CD4-positive, alpha-beta T cell treated with Interleukin-17A for 4 hours (primary cell): Measurements from ENCODE around the gene C1orf216.
"Not testable (repeated sequence)": the region's sequence is repeated elsewhere in the genome, so short reads cannot be mapped to it uniquely, and the experiment has no call there.

Experiments used
- DNase-seq: peaks from one replicate; pipeline ENCODE4 v3.0.0-alpha.2; 2020; ENCODE audit warnings: mixed read lengths

Gene C1orf216, protein sequence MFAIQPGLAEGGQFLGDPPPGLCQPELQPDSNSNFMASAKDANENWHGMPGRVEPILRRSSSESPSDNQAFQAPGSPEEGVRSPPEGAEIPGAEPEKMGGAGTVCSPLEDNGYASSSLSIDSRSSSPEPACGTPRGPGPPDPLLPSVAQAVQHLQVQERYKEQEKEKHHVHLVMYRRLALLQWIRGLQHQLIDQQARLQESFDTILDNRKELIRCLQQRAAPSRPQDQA

DNA sequence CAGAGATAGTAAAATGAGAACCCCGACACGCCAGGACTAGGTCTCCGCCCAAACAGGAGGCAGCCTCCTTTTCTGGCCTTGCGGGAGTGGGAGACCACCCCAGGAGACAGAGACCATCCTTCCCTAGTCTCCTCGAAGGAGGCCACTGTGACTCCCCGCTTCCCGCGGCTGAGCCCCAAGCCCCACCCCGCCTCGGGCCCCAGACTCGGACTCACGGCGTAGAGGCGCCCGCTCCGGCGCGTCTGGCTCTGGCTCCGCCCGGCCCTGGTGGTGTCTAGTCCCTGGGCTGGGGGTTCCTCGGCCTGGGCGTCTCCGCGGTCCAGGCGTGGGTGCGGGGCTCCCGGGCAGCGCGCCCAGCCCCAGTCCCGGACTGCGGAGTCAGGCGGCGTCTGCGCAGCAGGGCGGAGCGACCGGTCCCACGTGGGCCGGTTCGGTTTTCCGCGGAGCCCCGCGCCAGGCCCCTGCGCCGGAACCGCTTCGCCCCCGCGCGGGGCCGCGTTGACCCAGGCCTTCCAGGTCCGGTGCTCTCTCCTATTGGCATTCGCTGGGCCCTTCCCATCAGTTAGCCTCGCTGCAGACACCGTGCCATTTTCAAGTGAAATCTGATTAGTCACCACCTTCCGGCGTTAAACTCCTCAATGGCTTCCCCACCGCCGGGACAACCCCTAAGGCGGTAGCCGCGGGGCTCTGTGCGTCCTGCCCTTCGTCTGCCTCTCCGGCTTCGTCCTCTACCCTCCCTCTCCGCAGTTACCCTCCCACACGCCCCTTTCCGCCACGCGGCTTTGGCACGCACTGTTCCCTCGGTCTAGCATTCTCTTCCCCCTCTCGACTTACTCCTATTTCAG, at the start of gene C1orf216:
TSS of gene C1orf216 (minus strand) at position 393 of the 845 bp plus-strand sequence. CDS start 2,563 bp downstream, outside the sequence.
- peak; percentile 81 for DNase-seq

DNA sequence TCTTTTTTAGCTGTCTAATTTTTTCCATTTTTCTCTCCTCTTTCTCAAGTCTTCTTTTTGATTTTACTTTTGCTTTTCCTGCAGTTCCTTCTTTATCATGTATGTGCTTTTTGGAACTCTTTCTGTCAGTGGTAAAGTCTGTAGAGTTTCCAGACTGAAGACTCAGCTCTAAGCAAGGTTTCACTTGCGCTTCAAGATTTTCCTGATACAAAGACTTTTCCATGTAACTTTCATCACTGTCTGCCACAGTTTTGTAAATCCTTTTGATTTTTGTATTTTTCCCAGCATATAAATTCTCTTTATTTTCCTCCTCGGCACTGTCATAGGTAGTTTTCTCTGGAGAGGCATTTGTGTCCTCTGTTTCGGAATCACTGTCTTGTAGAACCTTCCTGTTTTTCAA, 45.6 kb upstream of the C1orf216 start:
- no peak for DNase-seq

- DNase-seq = no peak
Measured at GRCh38 chr1:35763201-35763600, 44.5 kb upstream of the C1orf216 start.

- no peak for DNase-seq
Measured at GRCh38 chr1:35762141-35762540, 43.5 kb upstream of the C1orf216 start.

- DNase-seq = no peak
Measured at GRCh38 chr1:35756064-35756463, 37.4 kb upstream of the C1orf216 start.

- no peak for DNase-seq
Measured at GRCh38 chr1:35753626-35754260, 35.1 kb upstream of the C1orf216 start.

GRCh38 chr1:35748326-35748725, 29.6 kb upstream of the C1orf216 start:
- DNase-seq = no peak

- no peak for DNase-seq
Measured at GRCh38 chr1:35745124-35745730, 26.5 kb upstream of the C1orf216 start.

- DNase-seq = no peak
Measured at GRCh38 chr1:35737120-35737519, 18.4 kb upstream of the C1orf216 start.

GRCh38 chr1:35727434-35728040, 8.9 kb upstream of the C1orf216 start:
- DNase-seq = no peak

DNA sequence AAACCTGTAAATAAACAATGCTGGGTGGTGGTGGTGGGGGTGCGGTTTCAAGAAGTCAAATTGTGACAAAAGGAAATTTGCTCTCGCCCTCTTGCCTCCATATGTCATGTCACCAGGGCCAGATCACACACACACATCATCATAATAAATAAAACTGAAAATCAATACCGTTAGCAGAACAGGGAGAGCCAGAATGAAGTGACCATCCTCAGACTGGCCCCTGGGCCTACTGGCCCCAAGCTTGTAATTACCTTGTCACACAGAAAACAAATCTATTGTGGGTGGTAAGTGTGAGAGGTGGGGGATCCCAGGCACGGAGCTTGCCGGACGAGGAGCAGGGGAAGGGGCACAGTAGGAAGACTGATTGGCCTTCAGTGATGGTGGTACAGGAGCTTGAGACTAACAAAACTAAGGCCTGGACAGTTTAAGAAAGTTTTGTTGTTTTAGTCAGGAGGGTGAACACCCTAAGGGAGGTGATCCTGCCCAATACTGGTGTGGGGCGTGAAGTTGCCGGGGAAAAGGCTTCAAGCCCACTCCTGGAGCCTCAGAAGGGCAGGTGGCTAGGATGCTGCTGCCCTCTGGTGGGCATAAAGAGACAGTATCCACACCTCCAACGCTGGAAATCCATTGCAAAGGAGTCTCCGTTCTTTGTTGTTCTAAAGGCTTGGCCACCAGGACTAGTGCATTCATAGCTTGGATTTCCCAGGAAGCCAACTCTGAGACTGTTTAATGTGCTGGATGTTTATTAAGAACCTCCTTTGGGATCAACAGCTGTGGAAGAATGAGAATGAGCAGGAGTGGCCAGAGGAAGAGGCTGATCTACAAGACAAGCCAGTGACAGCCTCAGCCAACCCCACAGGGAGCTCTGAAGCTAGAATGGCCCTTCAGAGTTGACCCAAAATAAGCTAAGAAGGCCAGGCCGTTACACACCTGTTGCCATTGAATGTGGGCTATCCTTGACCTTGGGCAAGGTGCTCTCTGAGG, 8.1 kb upstream of the C1orf216 start:
- DNase-seq = peak; percentile 71

DNA sequence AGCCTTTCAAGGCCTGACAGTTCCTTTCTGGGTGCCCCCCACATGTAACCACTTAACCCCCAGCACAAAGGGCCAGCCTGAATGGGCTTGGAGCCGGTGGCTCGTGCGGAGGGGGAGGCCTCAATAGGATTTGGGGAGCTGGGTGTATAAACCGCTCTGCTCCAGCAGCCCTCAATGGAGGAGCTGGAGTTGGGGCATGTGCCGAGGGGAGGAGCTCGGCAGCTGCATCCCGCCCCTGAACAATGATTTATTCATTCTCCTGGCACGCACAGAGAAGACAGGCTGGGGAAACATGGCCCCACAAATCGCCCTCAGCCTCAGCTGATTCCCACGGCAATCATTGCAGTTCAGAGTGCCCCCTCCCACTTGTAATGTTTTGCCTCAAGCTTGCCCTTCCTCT, 6.9 kb upstream of the C1orf216 start:
- no peak for DNase-seq

GRCh38 chr1:35717911-35718476, 690 bp downstream of the C1orf216 start:
- DNase-seq = no peak

DNA sequence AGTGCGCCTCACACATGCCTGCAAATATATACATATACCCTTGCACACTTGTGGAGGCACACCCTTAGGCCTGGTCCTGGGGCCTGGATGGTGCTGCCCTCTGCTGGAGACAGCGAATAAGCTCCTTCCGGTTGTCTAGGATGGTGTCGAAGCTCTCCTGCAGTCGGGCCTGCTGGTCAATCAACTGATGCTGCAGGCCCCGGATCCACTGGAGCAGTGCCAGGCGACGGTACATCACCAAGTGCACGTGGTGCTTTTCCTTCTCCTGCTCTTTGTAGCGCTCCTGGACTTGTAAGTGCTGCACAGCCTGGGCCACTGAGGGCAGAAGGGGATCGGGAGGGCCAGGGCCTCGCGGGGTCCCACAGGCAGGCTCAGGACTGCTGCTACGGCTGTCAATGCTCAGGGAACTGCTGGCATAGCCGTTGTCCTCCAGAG, 3.1 kb downstream of the C1orf216 start:
- DNase-seq = peak; percentile 86

DNA sequence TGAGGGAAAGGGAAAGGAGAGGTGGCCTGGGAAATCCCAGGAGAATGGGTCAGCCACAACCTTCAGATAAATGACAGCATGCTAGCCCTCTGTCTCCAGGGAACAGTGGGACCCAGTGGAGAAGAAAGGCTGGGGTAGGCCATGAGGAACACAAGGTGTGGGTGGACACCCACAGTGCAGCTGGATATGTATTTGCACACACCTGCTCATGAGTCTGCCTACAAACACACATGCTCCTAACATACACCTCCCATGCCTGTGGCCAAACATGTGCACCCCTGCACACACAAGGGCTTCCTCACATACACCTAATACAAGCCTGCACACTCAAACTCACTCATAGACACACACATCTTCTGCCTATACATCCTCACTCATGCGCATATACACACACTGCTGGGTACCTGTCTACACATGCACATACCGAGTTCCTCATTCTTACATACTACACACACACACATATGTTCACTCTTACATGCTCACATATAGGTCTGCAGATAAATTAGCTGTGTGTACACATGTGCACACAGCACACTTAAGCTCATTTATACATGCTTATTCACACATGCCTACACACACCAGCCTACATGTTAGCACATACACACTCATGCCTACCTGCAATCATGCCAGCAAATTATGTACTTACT, 3.6 kb downstream of the C1orf216 start:
- no peak for DNase-seq

GRCh38 chr1:35711098-35711497, 7.6 kb downstream of the C1orf216 start:
- not testable (repeated sequence) for DNase-seq

DNA sequence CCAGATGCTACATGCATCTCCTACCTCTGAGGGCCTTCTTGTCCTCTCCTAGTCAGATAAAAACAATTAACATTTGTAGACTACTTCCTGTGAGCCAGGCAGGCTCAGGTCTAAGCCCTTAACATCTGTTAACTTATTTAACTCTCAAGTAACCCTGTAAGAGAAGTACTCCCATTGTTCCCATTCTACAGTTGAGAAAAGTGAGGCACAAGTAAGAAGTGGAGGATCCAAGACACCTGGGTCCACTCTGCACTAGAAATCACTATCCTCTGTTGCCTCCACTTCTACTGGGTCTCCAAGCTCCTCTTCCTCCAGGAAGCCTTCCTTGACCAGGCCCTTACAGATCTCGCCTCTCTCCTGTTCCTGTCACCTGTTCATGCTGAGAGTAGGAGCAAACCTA, 9.7 kb downstream of the C1orf216 start:
- no peak for DNase-seq

DNA sequence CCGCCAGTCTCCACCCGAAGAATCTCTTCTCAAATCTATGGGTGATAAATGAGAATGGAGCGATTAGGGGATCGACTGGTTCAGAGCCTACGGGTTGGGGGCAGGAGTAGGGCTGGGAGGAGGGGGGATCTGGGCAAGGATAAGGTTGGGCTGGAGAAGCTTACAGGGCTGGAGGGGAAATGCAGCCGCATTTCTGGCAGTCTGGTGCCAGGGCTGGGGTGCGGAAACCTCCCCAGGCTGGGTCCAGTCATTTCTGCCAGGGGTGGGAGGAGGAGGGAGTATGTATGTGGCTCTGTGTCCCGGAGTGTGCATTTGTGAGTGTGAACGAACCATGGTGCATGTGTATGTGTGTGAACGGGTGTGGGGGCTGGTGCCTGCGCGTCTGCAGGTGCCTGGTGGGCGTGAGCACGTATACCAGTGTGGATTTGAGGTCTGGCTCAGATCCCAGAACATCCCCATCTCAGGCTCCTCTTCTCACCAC, 10.2 kb downstream of the C1orf216 start:
- no peak for DNase-seq

DNA sequence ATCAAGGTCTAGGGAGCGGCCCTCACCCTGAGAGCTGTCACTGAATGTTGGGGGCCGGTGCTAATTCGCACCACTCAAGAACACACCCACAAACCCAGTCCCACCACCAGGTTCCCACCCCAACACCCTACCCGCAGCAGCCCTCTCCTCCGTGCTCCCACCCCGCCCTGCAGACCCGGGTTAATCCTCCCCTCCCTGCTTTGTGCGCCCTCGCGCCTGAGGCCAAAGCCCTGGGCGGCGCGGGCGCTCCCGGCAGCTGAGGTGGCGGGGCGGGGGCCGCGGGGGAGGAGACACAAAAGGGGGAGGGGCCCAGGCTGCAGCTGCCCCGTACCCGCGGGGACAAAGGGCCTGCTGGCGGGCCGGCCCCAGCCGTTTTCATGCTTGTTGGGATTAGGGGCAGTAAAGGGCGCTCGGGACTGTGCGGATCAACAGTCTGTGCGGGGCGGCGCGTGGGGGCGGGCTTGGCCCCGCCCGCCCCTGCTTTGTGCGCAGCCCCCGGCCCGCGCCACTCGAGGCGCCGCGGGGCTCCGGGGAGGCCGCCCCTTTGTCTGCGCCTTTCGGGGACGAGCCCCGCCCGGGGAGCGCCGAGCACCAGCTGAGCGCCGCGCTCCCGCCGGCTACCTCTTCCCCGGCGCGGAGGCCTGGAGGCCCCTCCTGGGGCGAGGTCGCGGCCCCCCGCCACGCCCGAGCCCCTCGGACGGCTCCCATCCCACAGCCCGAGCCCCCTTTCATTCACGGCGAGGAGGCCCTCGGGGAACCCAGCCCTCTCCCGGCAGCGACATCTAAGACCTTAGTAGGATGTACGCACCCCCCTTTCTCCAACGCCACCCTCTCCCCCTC, 10.9 kb downstream of the C1orf216 start:
- peak; percentile 48 for DNase-seq
